HepG2 (cell line): ENCODE results near the gene PNP. TPM values are rescaled to one million over a fixed set of nuclear protein-coding genes. Genes with fewer than 3 reads are reported as not detected.

Experiments
- ATF1 ChIP-seq: IDR thresholded peaks from 2 replicates; pipeline ENCODE4 v1.6.1; 2016; ENCODE audit warnings: mild to moderate bottlenecking, control low read depth
- HES4 ChIP-seq: sonication (generic); formaldehyde crosslinking; IDR thresholded peaks from 2 replicates; pipeline ENCODE4 v1.9.0; 2021; ENCODE audit warnings: mild to moderate bottlenecking, missing genetic modification reagents, borderline replicate concordance
- PHB2 ChIP-seq: fragments of 450-650 bp; IDR thresholded peaks from 2 replicates; pipeline ENCODE4 v1.6.1; 2018; ENCODE audit not compliant: partially characterized antibody
- ZFP36 ChIP-seq: fragments of 150-350 bp; IDR thresholded peaks from 2 replicates; pipeline ENCODE4 v1.6.1; 2018; ENCODE audit warnings: borderline replicate concordance, low read length, low read depth; ENCODE audit not compliant: partially characterized antibody
- ZNF350 ChIP-seq: sonication (generic); formaldehyde crosslinking; IDR thresholded peaks from 2 replicates; pipeline ENCODE4 v1.4.0; 2020; ENCODE audit warnings: mild to moderate bottlenecking, low read depth, missing genetic modification reagents, borderline replicate concordance
- ZNF512B ChIP-seq: sonication (generic); formaldehyde crosslinking; IDR thresholded peaks from 2 replicates; pipeline ENCODE4 v1.5.1; 2020; ENCODE audit warnings: missing genetic modification reagents, mild to moderate bottlenecking, borderline replicate concordance
- polyA plus RNA-seq, 8 experiments: library from polyadenylated mRNA; depleted of rRNA in 3 of 8; stranded (reverse) in 7 of 8; unstranded in 1 of 8; fragments of >200 nt; fragmentation: Illumina TruSeq in 4 of 8; extraction: Trizol in 4 of 8; gene quantifications; 2 replicates each; pipeline versions ENCODE4 v1.2.1 to v1.2.3, GENCODE V29; 2011 to 2016; ENCODE audit warnings: low read depth in 4 of 8, missing spikeins in 1 of 8, mixed read lengths in 1 of 8; ENCODE audit not compliant: insufficient read depth in 1 of 8
- total RNA-seq, 5 experiments: library from RNA; depleted of rRNA; stranded (reverse); fragments of >200 nt; fragmentation: Illumina TruSeq; extraction: Trizol; gene quantifications; 2 replicates each; pipeline ENCODE4 v1.2.3, GENCODE V29; 2016; ENCODE audit warnings: low read depth in 1 of 5
- TF ChIP-seq, protein P1 (sequence below): sonication (generic); formaldehyde crosslinking; conservative IDR thresholded peaks from 2 replicates; pipeline ENCODE4 v1.4.0; 2020; ENCODE audit warnings: mild to moderate bottlenecking, missing genetic modification reagents, moderate library complexity
- TF ChIP-seq, protein P2 (sequence below): sonication (generic); formaldehyde crosslinking; IDR thresholded peaks from 2 replicates; pipeline ENCODE4 v1.5.1; 2020; ENCODE audit warnings: mild to moderate bottlenecking, missing genetic modification reagents, moderate library complexity

PNP gene
- total and polyA plus RNA-seq, 2 of the 13 experiments (the other 11 are each of a cell fraction or from before 2014, with no cell fraction given), result 45.4 to 74.8 TPM

- TF ChIP-seq, protein P1, sequence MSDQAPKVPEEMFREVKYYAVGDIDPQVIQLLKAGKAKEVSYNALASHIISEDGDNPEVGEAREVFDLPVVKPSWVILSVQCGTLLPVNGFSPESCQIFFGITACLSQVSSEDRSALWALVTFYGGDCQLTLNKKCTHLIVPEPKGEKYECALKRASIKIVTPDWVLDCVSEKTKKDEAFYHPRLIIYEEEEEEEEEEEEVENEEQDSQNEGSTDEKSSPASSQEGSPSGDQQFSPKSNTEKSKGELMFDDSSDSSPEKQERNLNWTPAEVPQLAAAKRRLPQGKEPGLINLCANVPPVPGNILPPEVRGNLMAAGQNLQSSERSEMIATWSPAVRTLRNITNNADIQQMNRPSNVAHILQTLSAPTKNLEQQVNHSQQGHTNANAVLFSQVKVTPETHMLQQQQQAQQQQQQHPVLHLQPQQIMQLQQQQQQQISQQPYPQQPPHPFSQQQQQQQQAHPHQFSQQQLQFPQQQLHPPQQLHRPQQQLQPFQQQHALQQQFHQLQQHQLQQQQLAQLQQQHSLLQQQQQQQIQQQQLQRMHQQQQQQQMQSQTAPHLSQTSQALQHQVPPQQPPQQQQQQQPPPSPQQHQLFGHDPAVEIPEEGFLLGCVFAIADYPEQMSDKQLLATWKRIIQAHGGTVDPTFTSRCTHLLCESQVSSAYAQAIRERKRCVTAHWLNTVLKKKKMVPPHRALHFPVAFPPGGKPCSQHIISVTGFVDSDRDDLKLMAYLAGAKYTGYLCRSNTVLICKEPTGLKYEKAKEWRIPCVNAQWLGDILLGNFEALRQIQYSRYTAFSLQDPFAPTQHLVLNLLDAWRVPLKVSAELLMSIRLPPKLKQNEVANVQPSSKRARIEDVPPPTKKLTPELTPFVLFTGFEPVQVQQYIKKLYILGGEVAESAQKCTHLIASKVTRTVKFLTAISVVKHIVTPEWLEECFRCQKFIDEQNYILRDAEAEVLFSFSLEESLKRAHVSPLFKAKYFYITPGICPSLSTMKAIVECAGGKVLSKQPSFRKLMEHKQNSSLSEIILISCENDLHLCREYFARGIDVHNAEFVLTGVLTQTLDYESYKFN, result peak; percentile 43; the same call in 1 of the 2 replicates
- TF ChIP-seq HES4, result 0 out of 2 replicates have a peak, but pooled peaks have one; percentile 55
- no peak for TF ChIP-seq ATF1 (CRISPR knock-in tag)
- no peak; the same call in 1 of the 2 replicates for TF ChIP-seq ZNF512B (CRISPR knock-in tag)
- TF ChIP-seq, protein P2, sequence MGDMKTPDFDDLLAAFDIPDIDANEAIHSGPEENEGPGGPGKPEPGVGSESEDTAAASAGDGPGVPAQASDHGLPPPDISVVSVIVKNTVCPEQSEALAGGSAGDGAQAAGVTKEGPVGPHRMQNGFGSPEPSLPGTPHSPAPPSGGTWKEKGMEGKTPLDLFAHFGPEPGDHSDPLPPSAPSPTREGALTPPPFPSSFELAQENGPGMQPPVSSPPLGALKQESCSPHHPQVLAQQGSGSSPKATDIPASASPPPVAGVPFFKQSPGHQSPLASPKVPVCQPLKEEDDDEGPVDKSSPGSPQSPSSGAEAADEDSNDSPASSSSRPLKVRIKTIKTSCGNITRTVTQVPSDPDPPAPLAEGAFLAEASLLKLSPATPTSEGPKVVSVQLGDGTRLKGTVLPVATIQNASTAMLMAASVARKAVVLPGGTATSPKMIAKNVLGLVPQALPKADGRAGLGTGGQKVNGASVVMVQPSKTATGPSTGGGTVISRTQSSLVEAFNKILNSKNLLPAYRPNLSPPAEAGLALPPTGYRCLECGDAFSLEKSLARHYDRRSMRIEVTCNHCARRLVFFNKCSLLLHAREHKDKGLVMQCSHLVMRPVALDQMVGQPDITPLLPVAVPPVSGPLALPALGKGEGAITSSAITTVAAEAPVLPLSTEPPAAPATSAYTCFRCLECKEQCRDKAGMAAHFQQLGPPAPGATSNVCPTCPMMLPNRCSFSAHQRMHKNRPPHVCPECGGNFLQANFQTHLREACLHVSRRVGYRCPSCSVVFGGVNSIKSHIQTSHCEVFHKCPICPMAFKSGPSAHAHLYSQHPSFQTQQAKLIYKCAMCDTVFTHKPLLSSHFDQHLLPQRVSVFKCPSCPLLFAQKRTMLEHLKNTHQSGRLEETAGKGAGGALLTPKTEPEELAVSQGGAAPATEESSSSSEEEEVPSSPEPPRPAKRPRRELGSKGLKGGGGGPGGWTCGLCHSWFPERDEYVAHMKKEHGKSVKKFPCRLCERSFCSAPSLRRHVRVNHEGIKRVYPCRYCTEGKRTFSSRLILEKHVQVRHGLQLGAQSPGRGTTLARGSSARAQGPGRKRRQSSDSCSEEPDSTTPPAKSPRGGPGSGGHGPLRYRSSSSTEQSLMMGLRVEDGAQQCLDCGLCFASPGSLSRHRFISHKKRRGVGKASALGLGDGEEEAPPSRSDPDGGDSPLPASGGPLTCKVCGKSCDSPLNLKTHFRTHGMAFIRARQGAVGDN, result peak; percentile 95
- TF ChIP-seq ZFP36, result no peak
- TF ChIP-seq ZNF350 (CRISPR knock-in tag), result peak; percentile 84
- no peak for TF ChIP-seq PHB2
- TF ChIP-seq, all 625 proteins: peak for 106
Observed at GRCh38 chr14:20429801-20430669, 39.2 kb upstream of the PNP start (continued).
